HCT116 (cell line): ENCODE data around the gene HOXA7. TPM values are rescaled to one million over a fixed set of nuclear protein-coding genes. Genes with fewer than 3 reads are reported as not detected.

ENCODE experiments used
- ATAC-seq: fragments of 200-7000 bp; cut with Tn5 transposase; 2 replicates; pipeline ENCODE4 v1.9.1; 2020; ENCODE audit warnings: mild to moderate bottlenecking, moderate library complexity
- BruUV-seq: library from RNA; stranded (reverse); fragments of 400-500 nt; replicated peaks from 2 replicates; lab custom pipeline; 2021; lab: Mats Ljungman, UMichigan
- CTCF ChIA-PET: fragments of 300-600 bp; sonication (Branson Sonifier 250); formaldehyde crosslinking; loops from one replicate; lab custom pipeline; 2021; ENCODE audit warnings: antibody characterized with exemption; lab: Charles Lee
- POLR2A ChIA-PET: fragments of 300-600, 350-600 bp; sonication (Branson Sonifier 250); formaldehyde crosslinking; loops from one replicate; lab custom pipeline; 2021; ENCODE audit warnings: antibody characterized with exemption; lab: Charles Lee
- RAD21 ChIA-PET, 2 experiments: fragments of 300-600 bp; sonication (Branson Sonifier 250); formaldehyde crosslinking; loops; one replicate each; lab custom pipeline; 2023; ENCODE audit warnings: low total read pairs in 2 of 2; ENCODE audit not compliant: uncharacterized antibody in 2 of 2, unreplicated experiment in 2 of 2, low non-redundant PET in 1 of 2; lab: Charles Lee
- DNase-seq: peaks from one replicate; pipeline ENCODE4 v3.0.0-alpha.2; 2010; ENCODE audit warnings: low read depth, low spot score
- H2AFZ ChIP-seq: fragments of 200-600 bp; shearing (Covaris generic), sonication (generic); 2 replicates; pipeline ENCODE4 v1.6.1; 2017; ENCODE audit warnings: low read depth, mixed run types, mixed read lengths, antibody characterized with exemption, low read length; ENCODE audit not compliant: poor library complexity, severe bottlenecking
- H3K27ac ChIP-seq: 2 replicates; pipeline ENCODE4 v1.5.1; 2012; ENCODE audit warnings: low read depth, low read length
- H3K27me3 ChIP-seq: fragments of 200-600 bp; sonication (generic); 2 replicates; pipeline ENCODE4 v1.6.1; 2016; ENCODE audit warnings: mixed run types, low read length, mixed read lengths; ENCODE audit not compliant: insufficient read depth
- H3K36me3 ChIP-seq, 2 experiments: fragments of 200-500 bp in 1 of 2; fragments of 200-600 bp in 1 of 2; sonication (Bioruptor generic) in 1 of 2; sonication (generic) in 1 of 2; 2 replicates each; pipeline versions ENCODE4 v1.5.1 to v1.6.1; 2014 to 2016; ENCODE audit warnings: low read length in 2 of 2, inconsistent platforms in 1 of 2, mixed read lengths in 1 of 2, mixed run types in 1 of 2; ENCODE audit not compliant: insufficient read depth in 2 of 2, control insufficient read depth in 1 of 2
- H3K4me1 ChIP-seq, 2 experiments: fragments of 200-600 bp in 1 of 2; sonication (generic) in 1 of 2; 2 replicates each; pipeline versions ENCODE4 v1.5.1 to v1.6.1; 2012 to 2017; ENCODE audit warnings: low read length in 2 of 2, inconsistent platforms in 1 of 2, mild to moderate bottlenecking in 1 of 2, mixed read lengths in 1 of 2, mixed run types in 1 of 2, moderate library complexity in 1 of 2; ENCODE audit not compliant: insufficient read depth in 2 of 2, control insufficient read depth in 1 of 2
- H3K4me2 ChIP-seq: fragments of 200-600 bp; sonication (generic); 2 replicates; pipeline ENCODE4 v1.6.1; 2017; ENCODE audit warnings: mixed run types, low read length, mixed read lengths
- H3K4me3 ChIP-seq, 2 experiments: fragments of 200-600 bp in 1 of 2; sonication (generic) in 1 of 2; replicated peaks in 1 of 2; 2 replicates each; pipeline ENCODE4 v1.5.1; 2011 to 2016; ENCODE audit warnings: low read length in 2 of 2, control low read depth in 1 of 2, low read depth in 1 of 2, mild to moderate bottlenecking in 1 of 2, mixed read lengths in 1 of 2, mixed run types in 1 of 2
- H3K79me2 ChIP-seq: fragments of 200-600 bp; sonication (generic); 2 replicates; pipeline ENCODE4 v1.6.1; 2017; ENCODE audit warnings: mild to moderate bottlenecking, mixed run types, low read length, moderate library complexity, mixed read lengths; ENCODE audit not compliant: insufficient read depth
- H3K9ac ChIP-seq: fragments of 200-600 bp; sonication (generic); 2 replicates; pipeline ENCODE4 v1.6.1; 2016; ENCODE audit warnings: low read length, mixed read lengths
- H3K9me2 ChIP-seq: fragments of 200-600 bp; sonication (generic), shearing (Covaris generic); 2 replicates; pipeline ENCODE4 v1.6.1; 2017; ENCODE audit warnings: mixed run types, mild to moderate bottlenecking, moderate library complexity; ENCODE audit not compliant: insufficient read depth
- H3K9me3 ChIP-seq, 2 experiments: fragments of 200-500 bp in 1 of 2; fragments of 200-600 bp in 1 of 2; sonication (Bioruptor generic) in 1 of 2; sonication (generic) in 1 of 2; 2 replicates each; pipeline ENCODE4 v1.6.1; 2014 to 2017; ENCODE audit warnings: low read length in 2 of 2, mixed read lengths in 2 of 2, inconsistent platforms in 1 of 2, low read depth in 1 of 2, mild to moderate bottlenecking in 1 of 2, mixed run types in 1 of 2, moderate library complexity in 1 of 2; ENCODE audit not compliant: control insufficient read depth in 1 of 2, insufficient read depth in 1 of 2
- H4K20me1 ChIP-seq: fragments of 200-600 bp; sonication (generic), shearing (Covaris generic); 2 replicates; pipeline ENCODE4 v1.6.1; 2017; ENCODE audit warnings: mixed run types, mild to moderate bottlenecking, moderate library complexity; ENCODE audit not compliant: insufficient read depth
- CEBPB ChIP-seq: IDR thresholded peaks from 2 replicates; pipeline ENCODE4 v1.6.1; 2012; ENCODE audit warnings: low read depth
- EGR1 ChIP-seq: IDR thresholded peaks from 2 replicates; pipeline ENCODE4 v1.6.1; 2012; ENCODE audit warnings: low read depth
- ELF1 ChIP-seq: IDR thresholded peaks from 2 replicates; pipeline ENCODE4 v1.6.1; 2012; ENCODE audit warnings: low read depth, borderline replicate concordance
- POLR2AphosphoS5 ChIP-seq: IDR thresholded peaks from 2 replicates; pipeline ENCODE4 v1.6.1; 2011; ENCODE audit warnings: mild to moderate bottlenecking, low read depth, low read length, moderate library complexity
- SRF ChIP-seq: IDR thresholded peaks from 2 replicates; pipeline ENCODE4 v1.6.1; 2012; ENCODE audit warnings: low read depth
- intact Hi-C: fragments of 100-400 bp; cut with micrococcal nuclease; formaldehyde crosslinking; loops from 2 replicates; pipeline ENCODE4 v1.10.0; 2022
- total RNA-seq: library from RNA; stranded (reverse); gene quantifications from one replicate; pipeline ENCODE4 v1.2.1, GENCODE V29; 2021; ENCODE audit not compliant: unreplicated experiment
- TF ChIP-seq, protein P1 (sequence below), 3 experiments: fragments of 200-600 bp in 1 of 3; sonication (generic) in 1 of 3; IDR thresholded peaks in 2 of 3; conservative IDR thresholded peaks in 1 of 3; 2 replicates each; pipeline ENCODE4 v1.5.1; 2012 to 2017; ENCODE audit warnings: low read depth in 2 of 3, low read length in 2 of 3, antibody characterized with exemption in 1 of 3, borderline replicate concordance in 1 of 3, control low read depth in 1 of 3, mild to moderate bottlenecking in 1 of 3, mixed read lengths in 1 of 3, mixed run types in 1 of 3, moderate library complexity in 1 of 3; ENCODE audit not compliant: insufficient read depth in 1 of 3

Gene HOXA7
- total RNA-seq, 1 experiment from 2014 or later: 15.0 TPM

GRCh38 chr7:27128776-27129728 is 27.4 kb downstream of the HOXA7 start:
- no peaks in the 10 kb centered on the region for H3K9me2 ChIP-seq
- no peaks in the 10 kb centered on the region for H3K79me2 ChIP-seq
- intact Hi-C loops: no loop called here
- ChIA-PET POLR2A (interaction anchor here (1.0 to 1.1 kb wide), 2 partner anchors 9 to 14 kb away, joined by 3 to 4 read pairs; no protein-coding TSS in a partner anchor), RAD21 (no interaction called here), CTCF (no interaction called here)
- DNase-seq (no peak), ATAC-seq (no peak)
- no peak overlapping the region for H3K27ac ChIP-seq
- BruUV-seq: no TSS peak
- TF ChIP-seq POLR2AphosphoS5: no peak
- TF ChIP-seq SRF: no peak
- no peak overlapping the region for H3K4me3 ChIP-seq
- peak overlapping the region; percentile 91; the same call in 1 of the 2 replicates for H3K4me2 ChIP-seq
- H2AFZ ChIP-seq: no peak overlapping the region
- H3K9ac ChIP-seq: no peak overlapping the region
- H3K36me3 ChIP-seq: no peaks in the 10 kb centered on the region
- H3K4me1 ChIP-seq: peaks cover 23 to 75% of the 10 kb centered on the region in 2 experiments
- H3K9me3 ChIP-seq: no peaks in the 10 kb centered on the region
- peaks cover 27% of the 10 kb centered on the region for H3K27me3 ChIP-seq
- no peaks in the 10 kb centered on the region for H4K20me1 ChIP-seq

DNA sequence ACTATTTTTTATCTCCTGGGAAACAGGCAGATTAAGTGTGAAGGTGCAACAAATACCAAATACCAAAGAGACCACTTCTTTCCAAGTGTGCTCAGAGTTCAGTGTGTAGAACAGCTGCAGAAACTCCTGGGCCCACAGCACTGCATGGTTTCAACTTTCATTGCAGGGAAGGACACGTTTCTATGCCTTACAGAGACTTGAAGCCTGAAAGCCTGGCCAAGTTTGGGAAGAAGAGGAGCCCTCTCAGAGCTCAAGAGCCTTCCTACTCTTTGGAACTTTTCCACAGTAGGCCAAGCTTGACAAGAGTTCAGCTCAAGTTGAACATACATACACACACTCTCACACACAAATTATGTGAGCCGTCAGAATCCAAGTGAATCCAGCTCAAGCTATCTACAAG is 28.4 kb downstream of the HOXA7 start:
- BruUV-seq: no TSS peak
- ATAC-seq: no peak

More for the DNA sequence above, 28.4 kb downstream of the HOXA7 start:
- Histone ChIP-seq H3K79me2 (no peaks in the 10 kb centered on the region), H2AFZ (no peak overlapping the region), H3K27ac (no peak overlapping the region), H3K4me2 (no peak overlapping the region; the same call in 1 of the 2 replicates), H3K9me3 (no peaks in the 10 kb centered on the region), H3K36me3 (no peaks in the 10 kb centered on the region), H4K20me1 (no peaks in the 10 kb centered on the region), H3K9me2 (no peaks in the 10 kb centered on the region), H3K27me3 (peaks cover 29% of the 10 kb centered on the region), H3K4me3 (no peak overlapping the region), H3K9ac (no peak overlapping the region), H3K4me1 (peaks cover 24 to 75% of the 10 kb centered on the region in 2 experiments)
- CTCF ChIA-PET: no interaction called here
- intact Hi-C loops: no loop called here
- DNase-seq: no peak
- RAD21 ChIA-PET: no interaction called here
- TF ChIP-seq ELF1 (no peak), EGR1 (no peak), SRF (no peak), CEBPB (no peak)
- TF ChIP-seq, protein P1, sequence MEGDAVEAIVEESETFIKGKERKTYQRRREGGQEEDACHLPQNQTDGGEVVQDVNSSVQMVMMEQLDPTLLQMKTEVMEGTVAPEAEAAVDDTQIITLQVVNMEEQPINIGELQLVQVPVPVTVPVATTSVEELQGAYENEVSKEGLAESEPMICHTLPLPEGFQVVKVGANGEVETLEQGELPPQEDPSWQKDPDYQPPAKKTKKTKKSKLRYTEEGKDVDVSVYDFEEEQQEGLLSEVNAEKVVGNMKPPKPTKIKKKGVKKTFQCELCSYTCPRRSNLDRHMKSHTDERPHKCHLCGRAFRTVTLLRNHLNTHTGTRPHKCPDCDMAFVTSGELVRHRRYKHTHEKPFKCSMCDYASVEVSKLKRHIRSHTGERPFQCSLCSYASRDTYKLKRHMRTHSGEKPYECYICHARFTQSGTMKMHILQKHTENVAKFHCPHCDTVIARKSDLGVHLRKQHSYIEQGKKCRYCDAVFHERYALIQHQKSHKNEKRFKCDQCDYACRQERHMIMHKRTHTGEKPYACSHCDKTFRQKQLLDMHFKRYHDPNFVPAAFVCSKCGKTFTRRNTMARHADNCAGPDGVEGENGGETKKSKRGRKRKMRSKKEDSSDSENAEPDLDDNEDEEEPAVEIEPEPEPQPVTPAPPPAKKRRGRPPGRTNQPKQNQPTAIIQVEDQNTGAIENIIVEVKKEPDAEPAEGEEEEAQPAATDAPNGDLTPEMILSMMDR (IDR thresholded peaks at IDR 0.05 in 2 of 3, conservative IDR thresholded peaks at IDR 0.05 in 1 of 3; ENCODE audit: borderline replicate concordance in 1 of 3, insufficient read depth in 1 of 3, low read depth in 2 of 3, low read length in 2 of 3): no peak
- POLR2A ChIA-PET: interaction anchor here (1.0 to 1.1 kb wide), 2 partner anchors 8 to 13 kb away, joined by 3 to 4 read pairs; no protein-coding TSS in a partner anchor
